ENCODE data around the gene CTNNA2. TPM values are rescaled to one million over a fixed set of nuclear protein-coding genes. Genes with fewer than 3 reads are reported as not detected.

Gene CTNNA2
- total RNA-seq, 4 donors from 2014 or later, result 0.88 to 14.9 (median 2.3) TPM; not detected in 1

GRCh38 chr2:80461505-80462197 is 948.8 kb downstream of the CTNNA2 start:
- intact Hi-C loops (cut with DNase I; ENCODE audit: low total_unique reads), result no loop called here
- Histone ChIP-seq H3K36me3 (no peaks in the 10 kb centered on the region), H3K27ac (no peak overlapping the region), H3K4me1 (no peaks in the 10 kb centered on the region), H3K9me3 (no peaks in the 10 kb centered on the region), H3K4me3 (no peak overlapping the region), H3K27me3 (no peaks in the 10 kb centered on the region)
- no peak for DNase-seq
- TF ChIP-seq POLR2A (IDR thresholded peaks at IDR 0.05), result no peak
- TF ChIP-seq, protein P1, sequence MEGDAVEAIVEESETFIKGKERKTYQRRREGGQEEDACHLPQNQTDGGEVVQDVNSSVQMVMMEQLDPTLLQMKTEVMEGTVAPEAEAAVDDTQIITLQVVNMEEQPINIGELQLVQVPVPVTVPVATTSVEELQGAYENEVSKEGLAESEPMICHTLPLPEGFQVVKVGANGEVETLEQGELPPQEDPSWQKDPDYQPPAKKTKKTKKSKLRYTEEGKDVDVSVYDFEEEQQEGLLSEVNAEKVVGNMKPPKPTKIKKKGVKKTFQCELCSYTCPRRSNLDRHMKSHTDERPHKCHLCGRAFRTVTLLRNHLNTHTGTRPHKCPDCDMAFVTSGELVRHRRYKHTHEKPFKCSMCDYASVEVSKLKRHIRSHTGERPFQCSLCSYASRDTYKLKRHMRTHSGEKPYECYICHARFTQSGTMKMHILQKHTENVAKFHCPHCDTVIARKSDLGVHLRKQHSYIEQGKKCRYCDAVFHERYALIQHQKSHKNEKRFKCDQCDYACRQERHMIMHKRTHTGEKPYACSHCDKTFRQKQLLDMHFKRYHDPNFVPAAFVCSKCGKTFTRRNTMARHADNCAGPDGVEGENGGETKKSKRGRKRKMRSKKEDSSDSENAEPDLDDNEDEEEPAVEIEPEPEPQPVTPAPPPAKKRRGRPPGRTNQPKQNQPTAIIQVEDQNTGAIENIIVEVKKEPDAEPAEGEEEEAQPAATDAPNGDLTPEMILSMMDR (IDR thresholded peaks at IDR 0.05), result no peak

- Histone ChIP-seq H3K36me3 (no peaks in the 10 kb centered on the region), H3K27me3 (no peaks in the 10 kb centered on the region)
- TF ChIP-seq, protein P1 (IDR thresholded peaks at IDR 0.05), result no peak
- TF ChIP-seq POLR2A (IDR thresholded peaks at IDR 0.05), result no peak
These were observed 949.8 kb downstream of the CTNNA2 start for GRCh38 chr2:80462654-80463053.

DNA sequence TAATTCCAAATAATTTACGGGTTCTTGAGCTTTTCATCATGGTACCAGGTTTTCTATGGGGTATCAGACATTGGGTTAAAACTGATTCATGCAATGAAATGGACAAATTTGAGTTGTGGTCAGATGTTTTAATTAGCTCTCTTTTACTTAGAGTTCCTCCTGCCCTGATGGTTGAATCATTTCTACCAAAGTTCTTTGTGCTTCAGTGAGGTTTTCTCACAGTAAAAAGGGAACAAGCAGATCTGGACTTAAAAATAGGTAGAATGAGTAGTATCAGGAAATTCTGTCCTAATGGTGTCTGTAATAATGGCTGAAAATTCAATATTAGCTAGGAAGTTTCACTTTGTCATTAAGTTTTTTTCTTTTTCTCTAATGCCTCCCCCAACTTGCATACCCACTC is 951.4 kb downstream of the CTNNA2 start:
- no peaks in the 10 kb centered on the region for H3K4me1 ChIP-seq
- no peak overlapping the region for H3K4me3 ChIP-seq
- DNase-seq, result no peak
- intact Hi-C loops (cut with DNase I; ENCODE audit: low total_unique reads), result no loop called here
- H3K36me3 ChIP-seq, result no peaks in the 10 kb centered on the region
- H3K27me3 ChIP-seq, result no peaks in the 10 kb centered on the region
- no peaks in the 10 kb centered on the region for H3K9me3 ChIP-seq
- TF ChIP-seq POLR2A (IDR thresholded peaks at IDR 0.05), result no peak
- TF ChIP-seq, protein P1 (IDR thresholded peaks at IDR 0.05), result no peak
- no peak overlapping the region for H3K27ac ChIP-seq

More at GRCh38 chr2:80462654-80463053, 949.8 kb downstream of the CTNNA2 start:
- no peak for DNase-seq
- Histone ChIP-seq H3K9me3 (no peaks in the 10 kb centered on the region), H3K4me1 (no peaks in the 10 kb centered on the region), H3K4me3 (no peak overlapping the region), H3K27ac (no peak overlapping the region)
- intact Hi-C loops (cut with DNase I; ENCODE audit: low total_unique reads), result no loop called here

DNA sequence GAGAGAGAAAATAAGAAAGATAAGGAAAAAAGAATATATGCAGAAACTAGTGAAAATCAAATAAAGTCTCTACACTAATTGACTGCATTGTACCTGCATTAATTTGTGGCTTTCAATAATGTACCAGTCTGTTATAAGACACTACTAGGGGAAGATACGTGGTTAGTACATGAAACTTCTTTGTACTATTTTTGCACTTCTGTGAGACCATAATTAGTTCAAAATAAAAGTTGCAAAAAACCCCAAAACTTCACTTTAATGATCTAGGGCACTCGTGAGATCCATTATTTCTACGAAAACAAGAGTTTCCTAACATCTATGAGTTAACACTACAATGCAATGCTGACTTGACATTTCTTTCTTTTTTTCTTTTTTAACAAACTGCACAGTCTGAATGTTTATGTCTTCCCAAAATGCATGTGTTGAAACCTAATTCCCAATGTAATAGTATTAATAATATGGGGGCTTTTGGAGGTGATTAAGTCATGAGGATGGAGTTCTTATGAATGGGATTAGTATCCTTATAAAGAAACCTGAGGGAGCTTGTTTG is 954.5 kb downstream of the CTNNA2 start:
- no peak for DNase-seq
- no peaks in the 10 kb centered on the region for H3K4me1 ChIP-seq
- no peaks in the 10 kb centered on the region for H3K27me3 ChIP-seq
- TF ChIP-seq POLR2A (IDR thresholded peaks at IDR 0.05), result no peak
- TF ChIP-seq, protein P1 (IDR thresholded peaks at IDR 0.05), result no peak
- intact Hi-C loops (cut with DNase I; ENCODE audit: low total_unique reads), result no loop called here
- H3K36me3 ChIP-seq, result no peaks in the 10 kb centered on the region
- no peaks in the 10 kb centered on the region for H3K9me3 ChIP-seq
- no peak overlapping the region for H3K4me3 ChIP-seq
- no peak overlapping the region for H3K27ac ChIP-seq

DNA sequence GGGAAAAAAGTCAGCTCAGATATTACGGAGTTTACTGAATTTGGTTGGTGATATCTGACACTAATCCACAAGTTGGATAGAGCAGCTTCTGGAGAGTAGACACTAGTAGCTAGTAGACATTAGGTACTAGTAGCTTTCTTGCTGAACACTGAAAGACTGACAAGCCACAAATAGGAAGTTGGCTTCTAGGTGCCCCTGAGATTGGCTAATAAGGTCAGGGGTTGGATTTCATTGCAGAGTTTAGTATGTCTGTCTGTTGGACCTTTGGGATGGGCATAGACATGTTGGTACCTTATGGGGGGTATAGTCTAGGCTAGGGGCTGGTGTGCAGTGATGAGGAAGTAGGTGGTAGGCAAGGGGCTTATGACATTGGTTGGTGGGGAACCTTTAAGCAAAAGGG is 956.6 kb downstream of the CTNNA2 start:
- Histone ChIP-seq H3K9me3 (no peaks in the 10 kb centered on the region), H3K36me3 (no peaks in the 10 kb centered on the region), H3K27ac (no peak overlapping the region), H3K4me1 (no peaks in the 10 kb centered on the region), H3K4me3 (no peak overlapping the region), H3K27me3 (no peaks in the 10 kb centered on the region)
- intact Hi-C loops (cut with DNase I; ENCODE audit: low total_unique reads), result no loop called here
- no peak for DNase-seq
- TF ChIP-seq POLR2A (IDR thresholded peaks at IDR 0.05), result no peak
- TF ChIP-seq, protein P1 (IDR thresholded peaks at IDR 0.05), result no peak

Measured in uterus (tissue), 4 donors.